ENCODE data around the gene THOC1. TPM values are rescaled to one million over a fixed set of nuclear protein-coding genes. Genes with fewer than 3 reads are reported as not detected.

THOC1 gene
- total RNA-seq, 1 donor from 2014 or later = 45.8 TPM

DNA sequence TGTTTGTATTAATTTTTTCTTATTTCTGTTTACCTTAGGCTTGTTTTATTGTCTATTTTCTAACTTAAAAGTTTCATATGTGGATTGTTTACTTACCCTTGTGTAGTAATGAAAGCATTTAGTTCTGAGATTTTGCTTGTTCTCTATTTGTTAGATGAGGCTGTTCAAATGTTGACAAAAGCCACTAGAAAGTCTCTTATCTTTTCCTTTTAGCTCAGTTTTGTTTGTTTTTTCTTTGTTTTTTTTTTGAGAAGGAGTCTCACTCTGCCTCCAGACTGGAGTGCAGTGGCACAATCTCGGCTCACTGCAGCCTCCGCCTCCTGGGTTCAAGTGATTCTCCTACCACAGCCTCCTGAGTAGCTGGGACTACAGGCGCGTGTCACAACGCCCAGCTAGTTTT is 78.6 kb downstream of the THOC1 start:
- H3K36me3 Mint-ChIP-seq (ENCODE audit: low read depth, unreplicated experiment) = no peaks in the 10 kb centered on the region
- no peak overlapping the region for H3K27ac Mint-ChIP-seq (ENCODE audit: unreplicated experiment)
- no peaks in the 10 kb centered on the region for H3K27me3 Mint-ChIP-seq (ENCODE audit: unreplicated experiment)
- no peak overlapping the region for H3K4me3 Mint-ChIP-seq (ENCODE audit: unreplicated experiment)
- TF ChIP-seq, protein P1, sequence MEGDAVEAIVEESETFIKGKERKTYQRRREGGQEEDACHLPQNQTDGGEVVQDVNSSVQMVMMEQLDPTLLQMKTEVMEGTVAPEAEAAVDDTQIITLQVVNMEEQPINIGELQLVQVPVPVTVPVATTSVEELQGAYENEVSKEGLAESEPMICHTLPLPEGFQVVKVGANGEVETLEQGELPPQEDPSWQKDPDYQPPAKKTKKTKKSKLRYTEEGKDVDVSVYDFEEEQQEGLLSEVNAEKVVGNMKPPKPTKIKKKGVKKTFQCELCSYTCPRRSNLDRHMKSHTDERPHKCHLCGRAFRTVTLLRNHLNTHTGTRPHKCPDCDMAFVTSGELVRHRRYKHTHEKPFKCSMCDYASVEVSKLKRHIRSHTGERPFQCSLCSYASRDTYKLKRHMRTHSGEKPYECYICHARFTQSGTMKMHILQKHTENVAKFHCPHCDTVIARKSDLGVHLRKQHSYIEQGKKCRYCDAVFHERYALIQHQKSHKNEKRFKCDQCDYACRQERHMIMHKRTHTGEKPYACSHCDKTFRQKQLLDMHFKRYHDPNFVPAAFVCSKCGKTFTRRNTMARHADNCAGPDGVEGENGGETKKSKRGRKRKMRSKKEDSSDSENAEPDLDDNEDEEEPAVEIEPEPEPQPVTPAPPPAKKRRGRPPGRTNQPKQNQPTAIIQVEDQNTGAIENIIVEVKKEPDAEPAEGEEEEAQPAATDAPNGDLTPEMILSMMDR (IDR thresholded peaks at IDR 0.05; ENCODE audit: unreplicated experiment) = no peak
- H3K4me1 Mint-ChIP-seq (ENCODE audit: unreplicated experiment) = no peaks in the 10 kb centered on the region
- no peak for DNase-seq (ENCODE audit: low spot score)
- H3K9me3 Mint-ChIP-seq (ENCODE audit: unreplicated experiment) = no peaks in the 10 kb centered on the region

DNA sequence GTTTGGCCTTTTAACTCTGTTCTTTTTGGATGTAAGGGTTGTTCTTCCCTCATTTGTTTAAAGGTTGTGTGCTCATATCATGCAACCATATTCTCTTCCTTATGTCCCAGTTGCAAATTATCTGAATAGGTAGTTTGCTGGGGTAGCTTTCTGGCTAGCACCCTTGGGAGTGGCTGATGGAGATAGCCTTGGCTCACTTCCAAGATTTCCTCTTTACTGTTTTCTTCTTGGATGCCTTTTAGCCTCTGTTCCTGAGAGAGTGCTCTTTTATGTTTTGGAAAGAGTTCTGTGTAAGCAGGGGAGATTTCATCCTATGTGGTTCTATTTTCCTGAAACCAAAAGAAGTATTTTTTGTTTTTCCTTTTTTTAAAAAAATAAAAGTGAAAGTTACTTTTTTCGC is 84.1 kb downstream of the THOC1 start:
- Mint-ChIP-seq H3K27me3 (ENCODE audit: unreplicated experiment) (no peaks in the 10 kb centered on the region), H3K4me3 (ENCODE audit: unreplicated experiment) (no peak overlapping the region), H3K36me3 (ENCODE audit: low read depth, unreplicated experiment) (no peaks in the 10 kb centered on the region), H3K27ac (ENCODE audit: unreplicated experiment) (no peak overlapping the region), H3K9me3 (ENCODE audit: unreplicated experiment) (no peaks in the 10 kb centered on the region), H3K4me1 (ENCODE audit: unreplicated experiment) (no peaks in the 10 kb centered on the region)
- TF ChIP-seq, protein P1 (IDR thresholded peaks at IDR 0.05; ENCODE audit: unreplicated experiment) = no peak
- no peak for DNase-seq (ENCODE audit: low spot score)

DNA sequence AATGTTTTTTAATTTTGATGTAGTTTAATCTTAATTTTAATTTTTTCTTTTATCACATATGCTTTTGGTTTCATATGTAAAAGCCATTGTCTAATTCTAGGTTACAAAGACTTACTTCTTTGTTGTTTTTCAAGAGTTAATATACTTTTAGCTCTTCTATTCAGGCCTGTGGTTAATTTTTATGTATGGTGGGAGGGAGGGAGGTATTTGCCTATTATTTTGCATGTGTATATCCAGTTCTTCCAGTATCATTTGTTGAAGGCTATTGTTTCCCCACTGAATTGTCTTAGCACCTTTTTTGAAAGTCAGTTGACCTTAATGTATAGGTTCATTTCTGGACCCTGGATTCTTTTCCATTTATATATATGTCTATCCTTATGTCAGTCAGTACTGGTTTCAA is 86.1 kb downstream of the THOC1 start:
- no peak overlapping the region for H3K4me3 Mint-ChIP-seq (ENCODE audit: unreplicated experiment)
- no peaks in the 10 kb centered on the region for H3K36me3 Mint-ChIP-seq (ENCODE audit: low read depth, unreplicated experiment)
- TF ChIP-seq, protein P1 (IDR thresholded peaks at IDR 0.05; ENCODE audit: unreplicated experiment) = no peak
- H3K27me3 Mint-ChIP-seq (ENCODE audit: unreplicated experiment) = no peaks in the 10 kb centered on the region
- no peak overlapping the region for H3K27ac Mint-ChIP-seq (ENCODE audit: unreplicated experiment)
- H3K9me3 Mint-ChIP-seq (ENCODE audit: unreplicated experiment) = no peaks in the 10 kb centered on the region
- no peaks in the 10 kb centered on the region for H3K4me1 Mint-ChIP-seq (ENCODE audit: unreplicated experiment)
- DNase-seq (ENCODE audit: low spot score) = no peak

DNA sequence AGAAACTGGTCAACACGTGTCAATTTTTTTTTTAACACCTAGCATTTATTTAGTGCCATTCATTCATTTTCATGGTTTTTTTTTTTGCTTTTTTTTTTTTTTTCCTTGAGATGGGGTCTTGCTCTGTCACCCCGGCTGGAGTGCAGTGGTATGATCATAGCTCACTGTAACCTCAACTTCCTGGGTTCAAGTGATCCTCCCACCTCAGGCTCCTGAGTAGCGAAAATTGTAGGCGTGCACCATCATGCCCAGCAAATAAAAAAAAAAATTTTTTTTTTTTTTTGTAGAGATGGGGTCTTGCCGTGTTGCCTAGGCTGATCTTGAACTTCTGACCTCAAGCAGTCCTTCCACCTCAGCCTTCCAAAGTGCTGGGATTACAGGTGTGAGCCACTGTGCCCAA is 88.3 kb downstream of the THOC1 start:
- DNase-seq (ENCODE audit: low spot score) = no peak
- Mint-ChIP-seq H3K4me1 (ENCODE audit: unreplicated experiment) (no peaks in the 10 kb centered on the region), H3K36me3 (ENCODE audit: low read depth, unreplicated experiment) (no peaks in the 10 kb centered on the region), H3K27me3 (ENCODE audit: unreplicated experiment) (no peaks in the 10 kb centered on the region), H3K27ac (ENCODE audit: unreplicated experiment) (no peak overlapping the region), H3K9me3 (ENCODE audit: unreplicated experiment) (no peaks in the 10 kb centered on the region), H3K4me3 (ENCODE audit: unreplicated experiment) (no peak overlapping the region)
- TF ChIP-seq, protein P1 (IDR thresholded peaks at IDR 0.05; ENCODE audit: unreplicated experiment) = no peak

DNA sequence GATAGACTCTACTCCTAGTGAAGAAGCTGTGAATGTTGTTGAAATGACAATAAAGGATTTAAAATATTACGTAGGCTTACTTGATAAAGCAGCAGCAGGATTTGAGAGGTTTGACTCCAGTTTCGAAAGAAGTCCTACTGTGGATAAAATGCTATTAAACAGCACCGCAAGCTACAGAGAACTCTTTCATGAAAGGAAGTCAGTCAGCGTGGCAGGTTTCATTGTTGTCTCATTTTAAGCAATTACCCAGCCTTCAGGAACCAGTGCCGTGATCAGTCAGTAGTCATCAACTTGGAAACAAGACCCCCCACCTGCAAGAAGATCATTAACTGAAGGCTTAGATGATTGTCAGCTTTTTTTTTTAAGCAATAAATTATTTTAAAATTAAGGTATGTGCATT is 95.5 kb downstream of the THOC1 start:
- Mint-ChIP-seq H3K27me3 (ENCODE audit: unreplicated experiment) (peaks cover 2% of the 10 kb centered on the region), H3K4me1 (ENCODE audit: unreplicated experiment) (no peaks in the 10 kb centered on the region), H3K9me3 (ENCODE audit: unreplicated experiment) (no peaks in the 10 kb centered on the region), H3K36me3 (ENCODE audit: low read depth, unreplicated experiment) (peaks cover 29% of the 10 kb centered on the region), H3K4me3 (ENCODE audit: unreplicated experiment) (no peak overlapping the region), H3K27ac (ENCODE audit: unreplicated experiment) (no peak overlapping the region)
- DNase-seq (ENCODE audit: low spot score) = no peak
- TF ChIP-seq, protein P1 (IDR thresholded peaks at IDR 0.05; ENCODE audit: unreplicated experiment) = no peak

Other genes starting within 250 kb of the THOC1 start
- gene TUBB8B, start 218.4 kb downstream of the THOC1 start, total RNA-seq (ENCODE audit: unreplicated experiment) = 1.4 TPM
- gene USP14, start 109.5 kb downstream of the THOC1 start, total RNA-seq (ENCODE audit: unreplicated experiment) = 60.1 TPM
- gene COLEC12, start 232.7 kb upstream of the THOC1 start, total RNA-seq (ENCODE audit: unreplicated experiment) = 157 TPM